GM10266 (cell line): ENCODE results near the gene ARHGAP10.
"Not testable (repeated sequence)": the region's sequence is repeated elsewhere in the genome, so short reads cannot be mapped to it uniquely, and the experiment has no call there.

Experiments used
- DNase-seq: peaks from one replicate; pipeline ENCODE4 v3.0.0; 2012; ENCODE audit errors: extremely low spot score
- TF ChIP-seq, protein P1 (sequence below): IDR thresholded peaks from 2 replicates; pipeline ENCODE4 v1.5.1; 2012; ENCODE audit warnings: mild to moderate bottlenecking, low read depth; ENCODE audit not compliant: control insufficient read depth, insufficient read depth; ENCODE audit errors: missing control alignments

Gene ARHGAP10

DNA sequence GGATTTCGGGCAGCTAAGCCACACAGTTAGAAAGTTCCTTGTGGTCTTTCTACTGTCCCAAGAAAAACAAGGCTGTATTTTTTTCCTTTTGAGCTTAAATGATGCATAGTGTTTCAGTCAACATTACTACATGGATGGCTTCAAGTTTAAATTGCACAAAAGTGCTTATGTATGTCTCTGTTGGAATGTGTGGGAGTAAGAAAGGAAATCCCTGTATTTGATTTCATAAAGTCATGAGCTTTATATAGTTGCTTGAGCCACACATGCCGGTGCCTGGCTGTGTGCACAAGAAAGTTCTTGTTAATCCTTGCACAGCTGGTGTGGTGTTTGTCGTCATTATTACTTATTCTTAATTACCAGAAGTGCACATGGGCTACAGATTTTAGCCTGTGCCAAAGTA lies 262.2 kb downstream of the ARHGAP10 start:
- TF ChIP-seq, protein P1, sequence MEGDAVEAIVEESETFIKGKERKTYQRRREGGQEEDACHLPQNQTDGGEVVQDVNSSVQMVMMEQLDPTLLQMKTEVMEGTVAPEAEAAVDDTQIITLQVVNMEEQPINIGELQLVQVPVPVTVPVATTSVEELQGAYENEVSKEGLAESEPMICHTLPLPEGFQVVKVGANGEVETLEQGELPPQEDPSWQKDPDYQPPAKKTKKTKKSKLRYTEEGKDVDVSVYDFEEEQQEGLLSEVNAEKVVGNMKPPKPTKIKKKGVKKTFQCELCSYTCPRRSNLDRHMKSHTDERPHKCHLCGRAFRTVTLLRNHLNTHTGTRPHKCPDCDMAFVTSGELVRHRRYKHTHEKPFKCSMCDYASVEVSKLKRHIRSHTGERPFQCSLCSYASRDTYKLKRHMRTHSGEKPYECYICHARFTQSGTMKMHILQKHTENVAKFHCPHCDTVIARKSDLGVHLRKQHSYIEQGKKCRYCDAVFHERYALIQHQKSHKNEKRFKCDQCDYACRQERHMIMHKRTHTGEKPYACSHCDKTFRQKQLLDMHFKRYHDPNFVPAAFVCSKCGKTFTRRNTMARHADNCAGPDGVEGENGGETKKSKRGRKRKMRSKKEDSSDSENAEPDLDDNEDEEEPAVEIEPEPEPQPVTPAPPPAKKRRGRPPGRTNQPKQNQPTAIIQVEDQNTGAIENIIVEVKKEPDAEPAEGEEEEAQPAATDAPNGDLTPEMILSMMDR: no peak
- no peak for DNase-seq

DNA sequence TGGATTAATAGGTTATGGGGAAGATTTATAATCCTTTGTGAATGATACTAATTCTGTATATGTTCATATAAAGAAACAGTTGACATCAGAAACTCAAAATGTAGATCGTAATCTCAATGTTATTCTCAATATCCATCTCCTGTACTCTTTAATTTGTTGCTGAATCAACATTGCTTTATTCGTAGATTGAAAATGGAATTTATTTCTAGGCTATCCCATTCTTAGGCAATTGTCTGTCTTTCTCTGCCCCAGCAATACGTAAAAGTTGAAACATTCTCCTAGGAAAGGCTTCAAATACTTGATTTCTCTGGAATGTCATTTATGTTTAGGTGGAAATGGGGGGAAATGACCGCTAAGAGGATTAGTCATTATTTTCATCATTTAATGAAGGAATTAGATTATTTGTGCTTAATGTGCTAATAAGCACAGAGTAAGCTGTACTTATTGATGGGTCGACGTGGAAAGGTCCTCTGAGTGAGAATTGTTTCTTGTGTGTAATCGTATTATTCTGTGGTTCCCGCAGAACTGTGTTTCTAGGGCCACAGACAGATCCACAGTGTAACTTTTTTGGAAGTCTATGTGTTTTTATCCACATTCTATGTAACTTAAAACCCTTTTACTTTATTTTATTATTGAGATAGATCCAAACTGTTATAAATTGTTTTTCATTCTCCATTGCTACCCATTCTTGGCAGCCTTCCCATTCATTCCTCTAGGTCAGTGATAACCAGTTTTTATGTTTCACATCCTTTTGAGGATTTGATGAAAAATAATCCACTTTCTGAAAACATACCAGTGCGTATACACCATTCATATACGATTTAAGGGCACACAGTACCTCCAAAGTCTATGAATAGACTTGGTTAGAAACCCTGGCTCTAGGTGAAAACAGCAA lies 262.9 kb downstream of the ARHGAP10 start:
- no peak for DNase-seq

DNA sequence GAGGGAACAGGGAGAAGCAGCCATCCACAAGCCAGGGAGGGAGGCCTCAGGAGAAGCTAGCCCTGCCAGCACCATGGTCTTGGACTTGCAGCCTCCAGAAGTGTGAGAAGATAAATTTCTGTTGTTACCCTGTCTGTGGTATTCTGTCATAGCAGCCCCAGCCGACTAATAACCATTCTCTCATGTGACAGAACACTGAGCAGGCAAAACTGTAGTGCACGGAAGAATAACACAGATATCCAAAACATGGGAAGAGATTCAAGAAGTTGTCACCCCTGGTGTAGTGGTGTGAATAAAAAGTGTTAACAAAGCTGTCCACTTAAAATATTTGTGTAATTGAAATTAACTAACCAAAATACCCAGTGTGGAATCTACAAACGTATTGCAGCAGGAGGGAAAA lies 265.0 kb downstream of the ARHGAP10 start:
- TF ChIP-seq, protein P1: no peak
- DNase-seq: no peak

More for the DNA sequence above, 262.9 kb downstream of the ARHGAP10 start:
- TF ChIP-seq, protein P1: no peak

DNA sequence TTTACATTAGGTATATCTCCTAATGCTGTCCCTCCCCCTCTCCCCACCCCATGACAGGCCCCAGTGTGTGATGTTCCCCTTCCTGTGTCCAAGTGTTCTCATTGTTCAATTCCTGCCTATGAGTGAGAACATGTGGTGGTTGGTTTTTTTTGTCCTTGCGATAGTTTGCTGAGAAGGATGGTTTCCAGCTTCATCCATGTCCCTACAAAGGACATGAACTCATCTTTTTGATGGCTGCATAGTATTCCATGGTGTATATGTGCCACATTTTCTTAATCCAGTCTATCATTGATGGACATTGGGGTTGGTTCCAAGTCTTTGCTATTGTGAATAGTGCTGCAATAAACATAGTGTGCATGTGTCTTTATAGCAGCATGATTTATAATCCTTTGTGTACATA lies 268.1 kb downstream of the ARHGAP10 start:
- DNase-seq: not testable (repeated sequence)

DNA sequence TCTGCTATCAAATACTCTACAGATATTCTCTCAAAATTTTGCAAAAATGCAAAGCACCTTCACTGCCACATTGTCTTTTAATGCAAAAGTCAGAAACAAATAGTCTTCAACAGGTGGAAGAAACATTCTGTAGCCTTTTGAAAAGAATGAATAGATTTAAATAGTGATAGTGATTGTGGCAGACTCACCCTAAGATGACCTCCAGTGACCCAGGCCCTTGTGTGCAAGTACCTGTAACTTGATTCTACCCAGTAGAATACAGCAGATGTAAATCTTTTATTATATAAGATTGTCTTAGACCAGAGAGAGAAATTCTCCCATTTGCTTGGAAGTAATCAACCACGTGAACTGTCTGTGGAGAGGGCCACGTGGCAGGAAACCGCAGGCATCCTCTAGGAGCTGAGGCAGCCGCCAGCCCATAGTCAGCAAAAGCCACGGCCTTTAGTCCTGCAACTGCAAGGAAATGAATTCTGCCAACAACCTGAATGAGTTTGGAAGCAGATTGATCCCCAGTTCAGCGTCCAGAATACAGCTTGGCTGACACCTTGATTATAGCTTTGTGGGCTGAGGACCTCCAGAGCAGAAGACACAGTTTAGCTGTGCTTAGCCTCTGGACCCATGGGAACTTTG lies 272.5 kb downstream of the ARHGAP10 start:
- no peak for DNase-seq
- TF ChIP-seq, protein P1: no peak

DNA sequence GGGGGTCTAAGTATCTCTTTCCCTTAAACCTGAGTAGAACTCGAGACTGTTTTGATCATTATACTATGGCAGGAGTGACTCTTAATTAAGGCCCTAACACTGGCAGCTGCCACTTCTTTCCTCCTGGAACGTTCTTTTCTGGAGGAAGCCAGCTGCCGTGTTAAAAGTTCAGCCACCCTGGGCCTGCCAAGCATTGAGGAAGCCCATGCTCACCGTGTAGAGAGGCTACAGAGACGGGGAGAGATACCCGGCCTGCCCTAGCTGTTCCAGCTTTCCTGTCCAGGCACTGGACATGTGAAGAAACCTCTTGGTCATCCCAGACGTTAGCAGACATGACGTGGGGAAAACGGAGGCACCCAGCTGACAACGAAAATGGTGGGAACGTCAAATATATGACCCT lies 274.1 kb downstream of the ARHGAP10 start:
- DNase-seq: no peak
- TF ChIP-seq, protein P1: no peak

DNA sequence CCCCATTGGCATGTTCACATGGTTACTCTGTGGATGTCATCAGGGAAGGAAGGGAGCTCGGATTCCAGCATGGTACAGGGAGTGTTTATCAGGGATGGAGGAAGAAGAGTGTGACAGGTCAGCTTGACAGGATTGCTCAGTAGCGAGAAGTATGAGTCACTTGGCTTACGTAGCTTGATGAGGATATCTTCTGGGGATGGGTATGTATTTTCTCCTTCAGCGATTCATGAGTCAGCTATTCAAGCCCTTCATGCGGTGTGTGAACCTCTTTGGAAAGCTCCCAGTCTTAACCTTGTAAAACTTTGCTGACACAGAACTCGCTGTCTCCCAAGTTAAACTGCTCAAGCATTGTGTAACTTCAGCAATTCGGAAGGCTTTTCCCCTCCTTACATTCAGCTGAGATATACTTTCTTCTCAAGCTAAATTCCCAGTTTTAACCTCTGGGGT lies 275.4 kb downstream of the ARHGAP10 start:
- DNase-seq: no peak
- TF ChIP-seq, protein P1: no peak

DNA sequence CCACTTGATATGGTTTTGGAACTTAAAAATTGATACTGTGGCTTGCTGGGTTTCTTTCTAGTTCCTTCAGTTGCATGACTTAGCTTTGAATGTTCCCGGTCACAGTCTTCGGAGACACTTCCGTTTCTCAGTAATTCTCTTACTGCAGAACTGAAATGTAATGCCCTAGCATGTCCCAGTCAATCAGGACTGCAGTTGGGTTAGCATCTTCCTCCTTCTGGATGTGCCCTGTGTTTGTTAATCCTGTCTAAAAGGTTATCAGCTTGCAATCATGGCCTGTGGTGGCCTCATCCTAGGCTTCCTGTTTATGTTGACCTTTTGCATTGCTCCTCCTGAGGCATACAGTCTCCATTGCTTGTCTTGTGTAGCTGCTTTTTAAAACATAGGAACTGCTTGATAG lies 275.9 kb downstream of the ARHGAP10 start:
- no peak for DNase-seq
- TF ChIP-seq, protein P1: no peak
